VCaP (cell line): ENCODE measurements around the gene SNCB.

Experiments
- H3K27ac ChIP-seq: fragments of 450-650 bp; 2 replicates; pipeline ENCODE4 v1.5.1; 2017
- TF ChIP-seq, protein P1 (sequence below): fragments of 450-650 bp; conservative IDR thresholded peaks from 2 replicates; pipeline ENCODE4 v1.5.1; 2017; ENCODE audit warnings: mild to moderate bottlenecking, moderate library complexity

SNCB gene

DNA sequence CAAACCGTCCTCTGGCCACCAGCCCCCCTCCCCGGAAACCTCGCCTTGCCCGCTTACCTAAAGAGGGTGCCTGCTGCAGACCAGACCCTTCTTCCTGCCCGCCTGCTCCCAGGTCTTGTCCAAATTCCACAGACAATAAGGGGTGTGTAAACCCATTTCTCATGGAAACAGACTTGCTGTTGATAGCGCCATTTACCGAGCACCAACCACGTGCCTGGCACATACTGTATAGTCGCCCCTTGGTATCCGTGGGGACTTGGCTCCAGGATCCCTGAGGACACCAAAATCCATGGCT is 56.1 kb downstream of the SNCB start:
- TF ChIP-seq, protein P1, sequence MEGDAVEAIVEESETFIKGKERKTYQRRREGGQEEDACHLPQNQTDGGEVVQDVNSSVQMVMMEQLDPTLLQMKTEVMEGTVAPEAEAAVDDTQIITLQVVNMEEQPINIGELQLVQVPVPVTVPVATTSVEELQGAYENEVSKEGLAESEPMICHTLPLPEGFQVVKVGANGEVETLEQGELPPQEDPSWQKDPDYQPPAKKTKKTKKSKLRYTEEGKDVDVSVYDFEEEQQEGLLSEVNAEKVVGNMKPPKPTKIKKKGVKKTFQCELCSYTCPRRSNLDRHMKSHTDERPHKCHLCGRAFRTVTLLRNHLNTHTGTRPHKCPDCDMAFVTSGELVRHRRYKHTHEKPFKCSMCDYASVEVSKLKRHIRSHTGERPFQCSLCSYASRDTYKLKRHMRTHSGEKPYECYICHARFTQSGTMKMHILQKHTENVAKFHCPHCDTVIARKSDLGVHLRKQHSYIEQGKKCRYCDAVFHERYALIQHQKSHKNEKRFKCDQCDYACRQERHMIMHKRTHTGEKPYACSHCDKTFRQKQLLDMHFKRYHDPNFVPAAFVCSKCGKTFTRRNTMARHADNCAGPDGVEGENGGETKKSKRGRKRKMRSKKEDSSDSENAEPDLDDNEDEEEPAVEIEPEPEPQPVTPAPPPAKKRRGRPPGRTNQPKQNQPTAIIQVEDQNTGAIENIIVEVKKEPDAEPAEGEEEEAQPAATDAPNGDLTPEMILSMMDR = peak; percentile 57
- no peak overlapping the region for H3K27ac ChIP-seq

DNA sequence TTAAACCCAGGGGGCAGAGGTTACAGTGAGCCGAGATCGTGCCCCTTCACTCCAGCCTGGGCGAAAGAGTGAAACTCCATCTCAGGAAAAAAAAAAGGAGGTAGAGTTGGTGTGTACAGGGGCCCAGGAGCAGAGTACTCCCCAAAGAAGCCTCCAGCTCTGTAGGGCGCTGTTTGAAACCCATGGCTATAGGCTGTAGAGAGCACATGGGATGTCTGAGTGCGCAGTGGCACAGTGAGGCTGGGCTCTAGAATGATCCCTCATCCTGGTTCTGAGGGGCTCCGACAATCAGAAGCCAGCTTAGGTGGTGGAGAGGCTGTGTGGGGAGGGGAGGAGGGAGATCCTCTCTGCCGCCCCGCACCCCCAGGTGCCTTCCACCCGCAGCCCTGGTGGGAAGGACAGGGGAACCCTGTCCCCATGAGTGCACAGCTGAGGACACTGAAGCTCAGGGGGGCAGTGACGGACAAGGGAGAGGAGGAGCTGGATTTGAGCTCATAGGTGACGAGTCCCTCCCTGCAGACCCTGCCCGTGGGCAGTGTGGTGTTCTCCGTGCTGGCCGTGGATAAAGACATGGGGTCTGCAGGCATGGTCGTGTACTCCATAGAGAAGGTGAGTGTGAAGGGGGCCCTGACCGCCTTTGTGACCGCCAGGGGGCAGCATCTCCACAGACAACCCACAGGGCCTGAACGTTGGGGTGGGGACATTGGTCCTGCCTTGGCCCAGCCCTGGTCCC is 56.6 kb downstream of the SNCB start:
- no peak overlapping the region for H3K27ac ChIP-seq
- TF ChIP-seq, protein P1 = peak; percentile 95
